SH-SY5Y (cell line): ENCODE results near the gene ATIC.

Experiments used
- GATA2 ChIP-seq: IDR thresholded peaks from 2 replicates; pipeline ENCODE4 v1.6.1; 2011; ENCODE audit warnings: mild to moderate bottlenecking, low read depth, low read length
- GATA3 ChIP-seq: IDR thresholded peaks from 2 replicates; pipeline ENCODE4 v1.6.1; 2011; ENCODE audit warnings: low read depth, mild to moderate bottlenecking, low read length, moderate library complexity

DNA sequence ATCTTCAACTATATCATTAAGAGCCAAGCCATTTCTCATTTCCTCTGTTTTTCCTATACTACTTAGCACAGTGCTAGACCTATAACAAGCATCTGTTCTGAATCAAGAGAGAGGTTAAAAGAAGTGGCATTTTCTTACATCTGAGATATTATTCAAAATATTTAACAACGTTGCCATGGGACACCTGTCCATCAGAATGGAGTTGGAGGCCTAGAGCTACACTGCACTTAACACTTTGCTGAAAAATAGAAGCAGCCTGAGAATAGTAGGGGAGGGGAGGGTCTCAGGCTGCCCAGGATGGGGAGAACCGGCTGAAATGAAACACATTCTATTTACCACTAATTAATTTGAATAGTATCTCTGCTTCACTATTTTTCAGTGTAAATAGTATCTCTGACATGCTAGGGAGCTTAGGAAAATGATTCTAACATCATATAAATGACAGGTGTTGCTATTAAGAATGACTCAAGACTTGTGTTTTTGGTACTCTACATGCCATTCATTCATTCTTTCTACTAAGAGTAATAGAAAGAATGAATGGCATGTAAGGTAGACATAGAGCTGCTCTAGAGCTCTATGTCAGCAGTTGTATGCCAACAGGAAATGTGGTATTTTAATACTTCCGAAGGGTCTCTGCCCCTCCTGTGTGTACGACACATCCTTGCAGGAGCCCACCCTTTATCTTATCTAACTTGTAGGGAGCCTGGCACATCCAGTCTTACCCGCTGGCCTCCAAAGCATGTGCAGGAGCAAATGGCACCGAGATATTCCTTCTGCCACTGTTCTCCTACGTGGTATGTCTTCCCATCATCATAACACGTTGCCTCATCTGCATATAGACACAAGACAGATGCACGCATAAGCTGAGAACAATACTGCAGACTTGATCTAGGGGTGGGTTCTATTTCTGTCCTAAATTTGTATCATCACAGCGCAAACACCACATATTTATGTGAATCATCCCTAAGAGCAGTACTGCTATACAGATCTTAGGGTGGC lies 52.6 kb downstream of the ATIC start:
- no peak for TF ChIP-seq GATA2
- TF ChIP-seq GATA3, result no peak
